Lower lobe of right lung (tissue), 2 donors: ENCODE measurements around the gene ARIH1. TPM values are rescaled to one million over a fixed set of nuclear protein-coding genes. Genes with fewer than 3 reads are reported as not detected.

Source experiments
- ATAC-seq, 2 donors: fragments of 200-7000 bp; cut with Tn5 transposase; one replicate each; pipeline ENCODE4 v1.9.1; 2020 to 2022; ENCODE audit warnings: mild to moderate bottlenecking in 2 of 2, moderate library complexity in 2 of 2
- DNase-seq: peaks from one replicate; pipeline ENCODE4 v3.0.0-alpha.2; 2020
- H3K27ac ChIP-seq: fragments of 200-600 bp; one replicate; pipeline ENCODE4 v1.8.0; 2022
- H3K27me3 ChIP-seq: fragments of 200-600 bp; one replicate; pipeline ENCODE4 v1.8.0; 2022; ENCODE audit warnings: low read depth
- H3K36me3 ChIP-seq: fragments of 200-600 bp; one replicate; pipeline ENCODE4 v1.8.0; 2022; ENCODE audit warnings: mild to moderate bottlenecking
- H3K4me1 ChIP-seq: fragments of 200-600 bp; one replicate; pipeline ENCODE4 v1.8.0; 2022
- H3K4me3 ChIP-seq: fragments of 200-600 bp; one replicate; pipeline ENCODE4 v1.8.0; 2022; ENCODE audit warnings: mild to moderate bottlenecking
- H3K9me3 ChIP-seq: fragments of 200-600 bp; one replicate; pipeline ENCODE4 v1.8.0; 2022
- CTCF ChIP-seq: fragments of 200-600 bp; IDR thresholded peaks from one replicate; pipeline ENCODE4 v1.8.0; 2022; ENCODE audit warnings: antibody characterized with exemption, mild to moderate bottlenecking
- intact Hi-C: fragments of 100-400 bp; cut with DNase I; formaldehyde crosslinking; loops from one replicate; pipeline ENCODE4 v1.11.0; 2022
- total RNA-seq: library from RNA; stranded (reverse); fragmentation: NEBNext Ultra II Directional; extraction: Animal tissue kit (Norgen Biotek cat#: 25700); gene quantifications from one replicate; pipeline ENCODE4 v1.2.1, GENCODE V29; 2021
- donor health status: DM: no; HTN: yes; CAD: no; lungs with severe emphysema.

The ARIH1 gene
- total RNA-seq, 1 donor from 2014 or later: 149 TPM

- H3K36me3 ChIP-seq: peaks cover 35% of the 10 kb centered on the region
- H3K4me1 ChIP-seq: peaks cover 5% of the 10 kb centered on the region
- ATAC-seq: no peak
- no peak overlapping the region for H3K4me3 ChIP-seq
- H3K9me3 ChIP-seq: no peaks in the 10 kb centered on the region
- H3K27me3 ChIP-seq: no peaks in the 10 kb centered on the region
- intact Hi-C loops: no loop called here
- DNase-seq: no peak
- TF ChIP-seq CTCF: no peak
- H3K27ac ChIP-seq: no peak overlapping the region
These were observed 114.0 kb downstream of the ARIH1 start for GRCh38 chr15:72588096-72588495.

GRCh38 chr15:72590427-72590826 lies 116.3 kb downstream of the ARIH1 start:
- Histone ChIP-seq H3K9me3 (no peaks in the 10 kb centered on the region), H3K36me3 (peaks cover 12% of the 10 kb centered on the region), H3K27ac (no peak overlapping the region), H3K4me1 (peaks cover 5% of the 10 kb centered on the region), H3K4me3 (no peak overlapping the region), H3K27me3 (no peaks in the 10 kb centered on the region)
- no peak for DNase-seq
- intact Hi-C loops: no loop called here
- ATAC-seq: no peak
- no peak for TF ChIP-seq CTCF

- peak; percentile 37 to 63 for ATAC-seq
These were observed 117.2 kb downstream of the ARIH1 start for GRCh38 chr15:72591361-72591760.

GRCh38 chr15:72592097-72592496 lies 118.0 kb downstream of the ARIH1 start:
- Histone ChIP-seq H3K4me3 (no peak overlapping the region), H3K27ac (no peak overlapping the region), H3K36me3 (no peaks in the 10 kb centered on the region), H3K9me3 (no peaks in the 10 kb centered on the region), H3K4me1 (peaks cover 5% of the 10 kb centered on the region), H3K27me3 (no peaks in the 10 kb centered on the region)
- DNase-seq (no peak), ATAC-seq (no peak)
- intact Hi-C loops: no loop called here
- no peak for TF ChIP-seq CTCF

More at GRCh38 chr15:72591361-72591760, 117.2 kb downstream of the ARIH1 start:
- intact Hi-C loops: no loop called here
- no peaks in the 10 kb centered on the region for H3K9me3 ChIP-seq
- DNase-seq: no peak
- H3K4me3 ChIP-seq: no peak overlapping the region
- peaks cover 5% of the 10 kb centered on the region for H3K4me1 ChIP-seq
- peak overlapping the region; percentile 10 for H3K27ac ChIP-seq
- TF ChIP-seq CTCF: no peak
- H3K36me3 ChIP-seq: peaks cover 2% of the 10 kb centered on the region
- H3K27me3 ChIP-seq: no peaks in the 10 kb centered on the region

- Histone ChIP-seq H3K36me3 (no peaks in the 10 kb centered on the region), H3K27ac (no peak overlapping the region), H3K4me1 (peaks cover 5% of the 10 kb centered on the region), H3K27me3 (no peaks in the 10 kb centered on the region), H3K9me3 (no peaks in the 10 kb centered on the region), H3K4me3 (no peak overlapping the region)
- intact Hi-C loops: no loop called here
- TF ChIP-seq CTCF: no peak
- ATAC-seq: no peak
- DNase-seq: no peak
These were observed 118.5 kb downstream of the ARIH1 start for GRCh38 chr15:72592676-72593075.

GRCh38 chr15:72593838-72594237 lies 119.7 kb downstream of the ARIH1 start:
- ATAC-seq: no peak
- Histone ChIP-seq H3K9me3 (no peaks in the 10 kb centered on the region), H3K27ac (no peak overlapping the region), H3K27me3 (no peaks in the 10 kb centered on the region), H3K4me1 (peaks cover 5% of the 10 kb centered on the region), H3K36me3 (no peaks in the 10 kb centered on the region), H3K4me3 (no peak overlapping the region)
- no peak for TF ChIP-seq CTCF
- DNase-seq: no peak
- intact Hi-C loops: no loop called here
